PC-3 (cell line): ENCODE data around the gene HEPHL1. TPM values are rescaled to one million over a fixed set of nuclear protein-coding genes. Genes with fewer than 3 reads are reported as not detected.

Source experiments
- ATAC-seq: fragments of 200-7000 bp; cut with Tn5 transposase; 2 replicates; pipeline ENCODE4 v1.9.1; 2020; ENCODE audit warnings: mild to moderate bottlenecking, moderate library complexity
- BruUV-seq: library from RNA; stranded (reverse); fragments of 400-500 nt; replicated peaks from 2 replicates; lab custom pipeline; 2021; lab: Mats Ljungman, UMichigan
- CTCF ChIA-PET: fragments of 300-600 bp; sonication (Branson Sonifier 250); formaldehyde crosslinking; loops from one replicate; lab custom pipeline; 2022; ENCODE audit warnings: antibody characterized with exemption; lab: Charles Lee
- POLR2A ChIA-PET: fragments of 300-600 bp; sonication (Branson Sonifier 250); formaldehyde crosslinking; loops from one replicate; lab custom pipeline; 2022; ENCODE audit warnings: antibody characterized with exemption; ENCODE audit not compliant: unreplicated experiment; lab: Charles Lee
- DNase-seq: peaks from one replicate; pipeline ENCODE4 v3.0.0-alpha.2; 2015
- H2AFZ ChIP-seq: fragments of 300-600 bp; sonication (generic); 2 replicates; pipeline ENCODE4 v1.6.0; 2016; ENCODE audit warnings: antibody characterized with exemption, low read length
- H3F3A ChIP-seq: fragments of 300-600 bp; sonication (generic); one replicate; pipeline ENCODE4 v1.6.0; 2017; ENCODE audit warnings: antibody characterized with exemption, low read length, control low read depth, mild to moderate bottlenecking; ENCODE audit not compliant: unreplicated experiment
- H3K27ac ChIP-seq: fragments of 300-600 bp; sonication (generic); 2 replicates; pipeline ENCODE4 v1.5.1; 2016; ENCODE audit warnings: mild to moderate bottlenecking, low read length
- H3K27me3 ChIP-seq: fragments of 300-600 bp; sonication (generic); 2 replicates; pipeline ENCODE4 v1.6.1; 2016; ENCODE audit warnings: low read length, mixed read lengths
- H3K36me3 ChIP-seq: fragments of 300-600 bp; sonication (generic); 2 replicates; pipeline ENCODE4 v1.6.1; 2016; ENCODE audit warnings: low read depth, mixed run types, low read length, mixed read lengths
- H3K4me1 ChIP-seq: fragments of 300-600 bp; sonication (generic); 2 replicates; pipeline ENCODE4 v1.5.1; 2016; ENCODE audit warnings: low read length; ENCODE audit not compliant: insufficient read depth
- H3K4me2 ChIP-seq: fragments of 300-600 bp; sonication (generic); 2 replicates; pipeline ENCODE4 v1.6.0; 2016; ENCODE audit warnings: low read length
- H3K4me3 ChIP-seq: fragments of 300-600 bp; sonication (generic); 2 replicates; pipeline ENCODE4 v1.5.1; 2016; ENCODE audit warnings: mild to moderate bottlenecking, low read length, mixed read lengths
- H3K79me2 ChIP-seq: fragments of 300-600 bp; sonication (generic); 2 replicates; pipeline ENCODE4 v1.6.1; 2017; ENCODE audit warnings: low read length, mixed read lengths
- H3K9ac ChIP-seq: fragments of 300-600 bp; sonication (generic); 2 replicates; pipeline ENCODE4 v1.6.0; 2016; ENCODE audit warnings: mild to moderate bottlenecking, low read length
- H3K9me2 ChIP-seq: fragments of 300-600 bp; sonication (generic); replicated peaks from 2 replicates; pipeline ENCODE4 v1.6.1; 2016; ENCODE audit warnings: mixed run types, low read length, mixed read lengths
- H3K9me3 ChIP-seq: fragments of 300-600 bp; sonication (generic); 2 replicates; pipeline ENCODE4 v1.6.1; 2016; ENCODE audit warnings: low read length, mixed read lengths
- H4K20me1 ChIP-seq: fragments of 300-600 bp; sonication (generic); 2 replicates; pipeline ENCODE4 v1.6.1; 2016; ENCODE audit warnings: low read length, mixed read lengths
- EZH2 ChIP-seq: fragments of 300-600 bp; sonication (generic); IDR thresholded peaks from one replicate; pipeline ENCODE4 v1.6.1; 2017; ENCODE audit warnings: antibody characterized with exemption, mild to moderate bottlenecking, low read length; ENCODE audit not compliant: unreplicated experiment
- EZH2phosphoT487 ChIP-seq: fragments of 300-600 bp; sonication (generic); IDR thresholded peaks from 2 replicates; pipeline ENCODE4 v1.6.1; 2018; ENCODE audit warnings: mild to moderate bottlenecking, antibody characterized with exemption, low read length, borderline replicate concordance
- intact Hi-C: fragments of 100-400 bp; cut with micrococcal nuclease; formaldehyde crosslinking; loops from 2 replicates; pipeline ENCODE4 v1.9.0; 2023
- total RNA-seq: library from RNA; depleted of rRNA; stranded (reverse); fragments of >200 nt; gene quantifications from 2 replicates; pipeline ENCODE4 v1.2.3, GENCODE V29; 2014
- TF ChIP-seq, protein P1 (sequence below): fragments of 300-600 bp; sonication (generic); conservative IDR thresholded peaks from 2 replicates; pipeline ENCODE4 v1.5.1; 2017; ENCODE audit warnings: antibody characterized with exemption, low read depth, mild to moderate bottlenecking, low read length

The HEPHL1 gene
- total RNA-seq, 1 experiment from 2014 or later, result 4.4 TPM

DNA sequence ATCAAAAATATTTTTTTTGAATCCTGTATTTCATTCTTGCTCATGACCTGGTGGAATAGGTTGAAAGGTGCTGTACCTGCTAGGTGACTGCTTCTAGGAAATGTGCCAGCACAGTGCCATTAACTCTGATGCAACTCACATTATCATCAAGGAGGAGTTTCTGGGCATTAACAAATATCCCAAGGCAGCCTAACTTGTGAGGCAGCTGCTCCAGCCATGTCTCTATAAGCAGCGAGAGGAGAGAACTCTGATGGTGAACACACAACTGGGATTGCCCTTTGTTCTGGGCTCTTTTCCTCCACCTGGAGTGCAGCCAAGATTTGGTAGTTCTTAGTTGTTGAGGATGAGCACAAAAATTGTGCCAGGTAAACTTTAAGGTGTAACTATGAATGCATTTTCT lies 25.6 kb downstream of the HEPHL1 start:
- H3K36me3 ChIP-seq, result no peaks in the 10 kb centered on the region
- no peaks in the 10 kb centered on the region for H3K9me2 ChIP-seq
- no TSS peak for BruUV-seq
- TF ChIP-seq, protein P1, sequence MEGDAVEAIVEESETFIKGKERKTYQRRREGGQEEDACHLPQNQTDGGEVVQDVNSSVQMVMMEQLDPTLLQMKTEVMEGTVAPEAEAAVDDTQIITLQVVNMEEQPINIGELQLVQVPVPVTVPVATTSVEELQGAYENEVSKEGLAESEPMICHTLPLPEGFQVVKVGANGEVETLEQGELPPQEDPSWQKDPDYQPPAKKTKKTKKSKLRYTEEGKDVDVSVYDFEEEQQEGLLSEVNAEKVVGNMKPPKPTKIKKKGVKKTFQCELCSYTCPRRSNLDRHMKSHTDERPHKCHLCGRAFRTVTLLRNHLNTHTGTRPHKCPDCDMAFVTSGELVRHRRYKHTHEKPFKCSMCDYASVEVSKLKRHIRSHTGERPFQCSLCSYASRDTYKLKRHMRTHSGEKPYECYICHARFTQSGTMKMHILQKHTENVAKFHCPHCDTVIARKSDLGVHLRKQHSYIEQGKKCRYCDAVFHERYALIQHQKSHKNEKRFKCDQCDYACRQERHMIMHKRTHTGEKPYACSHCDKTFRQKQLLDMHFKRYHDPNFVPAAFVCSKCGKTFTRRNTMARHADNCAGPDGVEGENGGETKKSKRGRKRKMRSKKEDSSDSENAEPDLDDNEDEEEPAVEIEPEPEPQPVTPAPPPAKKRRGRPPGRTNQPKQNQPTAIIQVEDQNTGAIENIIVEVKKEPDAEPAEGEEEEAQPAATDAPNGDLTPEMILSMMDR, result no peak
- TF ChIP-seq EZH2phosphoT487 (no peak), EZH2 (no peak)
- no peaks in the 10 kb centered on the region for H3K79me2 ChIP-seq
- no peak for ATAC-seq
- H3K4me1 ChIP-seq, result peaks cover 8% of the 10 kb centered on the region; the same call in 1 of the 2 replicates
- peak; percentile 61 for DNase-seq
- no peaks in the 10 kb centered on the region for H3F3A ChIP-seq
- intact Hi-C loops, result no loop called here
- H4K20me1 ChIP-seq, result no peaks in the 10 kb centered on the region
- no peak overlapping the region for H2AFZ ChIP-seq
- ChIA-PET POLR2A (no interaction called here), CTCF (no interaction called here)
- H3K4me3 ChIP-seq, result no peak overlapping the region
- no peak overlapping the region for H3K9ac ChIP-seq
- no peaks in the 10 kb centered on the region for H3K27me3 ChIP-seq
- H3K27ac ChIP-seq, result no peak overlapping the region
- no peaks in the 10 kb centered on the region for H3K9me3 ChIP-seq
- no peak overlapping the region for H3K4me2 ChIP-seq

DNA sequence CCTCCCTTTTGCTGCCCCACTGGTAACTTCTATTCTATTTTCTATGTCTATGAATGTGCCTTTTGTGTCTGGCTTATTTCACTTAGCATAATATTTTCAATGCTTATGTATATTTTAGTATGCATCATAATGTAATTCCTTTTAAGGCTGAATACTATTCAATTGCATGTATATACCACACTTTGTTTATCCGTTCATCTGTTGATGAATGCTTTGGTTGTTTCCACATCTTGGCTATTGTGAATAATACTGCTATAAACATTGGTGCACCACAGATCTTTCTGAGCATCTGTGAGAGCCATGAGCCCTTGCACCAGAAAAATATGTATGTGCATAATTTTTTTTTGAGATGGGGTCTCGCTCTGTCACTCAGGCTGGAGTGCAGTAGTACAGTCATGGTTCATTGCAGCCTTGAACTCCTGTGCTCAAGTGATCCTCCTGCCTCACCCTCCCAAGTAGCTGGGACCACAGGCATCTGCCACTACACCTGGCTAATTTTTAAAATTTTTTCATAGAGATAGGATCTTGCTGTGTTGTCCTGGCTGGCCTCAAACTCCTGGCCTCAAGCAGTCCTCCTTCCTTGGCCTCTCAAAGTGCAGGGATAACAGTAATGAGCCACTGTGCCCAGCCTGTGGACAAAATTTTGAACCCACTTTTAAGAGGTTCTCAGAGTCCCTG lies 27.0 kb downstream of the HEPHL1 start:
- no peak overlapping the region for H3K9ac ChIP-seq
- H3K79me2 ChIP-seq, result no peaks in the 10 kb centered on the region
- DNase-seq, result no peak
- no peaks in the 10 kb centered on the region for H3K9me2 ChIP-seq
- no peak overlapping the region for H2AFZ ChIP-seq
- CTCF ChIA-PET, result no interaction called here
- H3K36me3 ChIP-seq, result no peaks in the 10 kb centered on the region
- no peaks in the 10 kb centered on the region for H4K20me1 ChIP-seq
- intact Hi-C loops, result no loop called here
- H3K27me3 ChIP-seq, result no peaks in the 10 kb centered on the region
- peaks cover 8% of the 10 kb centered on the region; the same call in 1 of the 2 replicates for H3K4me1 ChIP-seq
- H3K9me3 ChIP-seq, result no peaks in the 10 kb centered on the region
- POLR2A ChIA-PET, result no interaction called here
- no peaks in the 10 kb centered on the region for H3F3A ChIP-seq
- no peak overlapping the region for H3K4me3 ChIP-seq
- no peak for ATAC-seq
- no TSS peak for BruUV-seq
- TF ChIP-seq, protein P1, result no peak
- no peak for TF ChIP-seq EZH2
- no peak for TF ChIP-seq EZH2phosphoT487
- no peak overlapping the region for H3K27ac ChIP-seq
- H3K4me2 ChIP-seq, result no peak overlapping the region

DNA sequence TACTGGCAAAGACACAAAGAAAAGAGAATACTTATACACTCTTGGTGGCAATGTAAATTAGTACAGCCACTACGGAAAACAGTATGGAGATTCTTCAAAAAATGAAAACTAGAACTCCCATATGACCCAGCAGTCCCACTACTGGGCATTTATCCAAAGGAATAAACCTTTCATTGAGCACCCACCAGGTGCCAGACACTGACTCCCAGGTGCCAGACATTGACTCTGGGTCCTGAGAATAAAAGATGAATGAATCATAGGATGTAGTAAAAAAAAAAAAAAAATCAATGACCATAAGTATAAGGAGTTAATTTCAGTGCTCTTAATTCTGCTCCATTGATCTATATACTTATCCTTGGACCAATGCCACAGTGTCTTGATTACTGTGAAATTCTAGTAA lies 28.2 kb downstream of the HEPHL1 start:
- BruUV-seq, result no TSS peak
- TF ChIP-seq EZH2phosphoT487, result no peak
- no peak for TF ChIP-seq EZH2
- TF ChIP-seq, protein P1, result no peak
- no peaks in the 10 kb centered on the region for H3K9me2 ChIP-seq
- CTCF ChIA-PET, result no interaction called here
- POLR2A ChIA-PET, result no interaction called here
- no peak overlapping the region for H3K27ac ChIP-seq
- DNase-seq (peak; percentile 60), ATAC-seq (peak; percentile 29)
- intact Hi-C loops, result no loop called here
- no peak overlapping the region for H3K4me2 ChIP-seq
- no peaks in the 10 kb centered on the region for H3K27me3 ChIP-seq
- no peak overlapping the region for H3K9ac ChIP-seq
- H3F3A ChIP-seq, result no peaks in the 10 kb centered on the region
- no peaks in the 10 kb centered on the region for H3K9me3 ChIP-seq
- H2AFZ ChIP-seq, result no peak overlapping the region
- no peaks in the 10 kb centered on the region for H3K79me2 ChIP-seq
- no peaks in the 10 kb centered on the region for H3K36me3 ChIP-seq
- peaks cover 8% of the 10 kb centered on the region; the same call in 1 of the 2 replicates for H3K4me1 ChIP-seq
- no peak overlapping the region for H3K4me3 ChIP-seq
- H4K20me1 ChIP-seq, result no peaks in the 10 kb centered on the region
